ENCODE results near the gene IPO5. TPM values are rescaled to one million over a fixed set of nuclear protein-coding genes. Genes with fewer than 3 reads are reported as not detected.

Gene IPO5
- total RNA-seq, 1 donor from 2014 or later, result 88.6 TPM

DNA sequence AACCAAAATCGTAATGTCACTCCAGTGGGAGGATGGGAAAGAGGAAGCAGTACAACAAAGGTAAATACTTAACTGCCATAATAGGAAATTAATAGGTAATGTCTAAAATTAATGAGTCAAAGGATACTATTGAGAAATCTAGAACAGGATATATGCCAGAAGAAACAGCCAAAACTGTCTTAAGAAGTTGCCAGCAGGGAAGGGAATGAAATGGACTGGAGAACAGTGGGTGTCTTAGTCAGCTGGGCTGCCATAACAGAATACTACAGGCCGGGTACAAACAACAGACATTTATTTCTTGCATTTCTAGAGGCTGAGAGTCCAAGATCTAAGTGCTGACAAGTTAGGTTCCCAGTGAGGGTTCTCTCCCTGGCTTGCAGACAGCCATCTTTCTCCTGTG, 40.3 kb upstream of the IPO5 start:
- Histone ChIP-seq H3K9me3 (peaks cover 5% of the 10 kb centered on the region), H3K36me3 (no peaks in the 10 kb centered on the region), H3K4me1 (no peaks in the 10 kb centered on the region), H3K27ac (no peak overlapping the region), H3K27me3 (no peaks in the 10 kb centered on the region), H3K4me3 (no peak overlapping the region)
- ATAC-seq (no peak), DNase-seq (no peak)
- TF ChIP-seq, protein P1, sequence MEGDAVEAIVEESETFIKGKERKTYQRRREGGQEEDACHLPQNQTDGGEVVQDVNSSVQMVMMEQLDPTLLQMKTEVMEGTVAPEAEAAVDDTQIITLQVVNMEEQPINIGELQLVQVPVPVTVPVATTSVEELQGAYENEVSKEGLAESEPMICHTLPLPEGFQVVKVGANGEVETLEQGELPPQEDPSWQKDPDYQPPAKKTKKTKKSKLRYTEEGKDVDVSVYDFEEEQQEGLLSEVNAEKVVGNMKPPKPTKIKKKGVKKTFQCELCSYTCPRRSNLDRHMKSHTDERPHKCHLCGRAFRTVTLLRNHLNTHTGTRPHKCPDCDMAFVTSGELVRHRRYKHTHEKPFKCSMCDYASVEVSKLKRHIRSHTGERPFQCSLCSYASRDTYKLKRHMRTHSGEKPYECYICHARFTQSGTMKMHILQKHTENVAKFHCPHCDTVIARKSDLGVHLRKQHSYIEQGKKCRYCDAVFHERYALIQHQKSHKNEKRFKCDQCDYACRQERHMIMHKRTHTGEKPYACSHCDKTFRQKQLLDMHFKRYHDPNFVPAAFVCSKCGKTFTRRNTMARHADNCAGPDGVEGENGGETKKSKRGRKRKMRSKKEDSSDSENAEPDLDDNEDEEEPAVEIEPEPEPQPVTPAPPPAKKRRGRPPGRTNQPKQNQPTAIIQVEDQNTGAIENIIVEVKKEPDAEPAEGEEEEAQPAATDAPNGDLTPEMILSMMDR (IDR thresholded peaks at IDR 0.05), result no peak
- intact Hi-C loops (cut with DNase I), result no loop called here

DNA sequence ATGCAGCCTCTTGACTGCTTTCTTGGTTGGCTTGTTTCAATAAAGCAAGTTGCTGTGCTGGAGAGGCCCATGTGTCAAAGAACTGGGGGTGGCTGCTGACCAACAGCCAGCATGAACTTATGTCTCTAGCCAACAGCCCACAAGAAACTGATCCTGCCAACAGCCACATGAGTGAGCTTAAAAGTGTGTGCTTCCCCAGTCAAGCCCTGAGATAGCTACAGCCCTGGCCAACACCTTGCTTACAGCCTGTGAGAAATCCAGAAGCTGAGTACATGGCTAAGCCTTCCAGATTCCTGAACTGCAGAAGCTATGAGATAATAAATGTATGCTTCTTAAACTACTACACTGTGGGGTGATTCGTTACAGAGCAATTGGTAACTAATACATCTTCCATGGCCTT, 38.9 kb upstream of the IPO5 start:
- no peaks in the 10 kb centered on the region for H3K36me3 ChIP-seq
- no peak for DNase-seq
- intact Hi-C loops (cut with DNase I), result no loop called here

DNA sequence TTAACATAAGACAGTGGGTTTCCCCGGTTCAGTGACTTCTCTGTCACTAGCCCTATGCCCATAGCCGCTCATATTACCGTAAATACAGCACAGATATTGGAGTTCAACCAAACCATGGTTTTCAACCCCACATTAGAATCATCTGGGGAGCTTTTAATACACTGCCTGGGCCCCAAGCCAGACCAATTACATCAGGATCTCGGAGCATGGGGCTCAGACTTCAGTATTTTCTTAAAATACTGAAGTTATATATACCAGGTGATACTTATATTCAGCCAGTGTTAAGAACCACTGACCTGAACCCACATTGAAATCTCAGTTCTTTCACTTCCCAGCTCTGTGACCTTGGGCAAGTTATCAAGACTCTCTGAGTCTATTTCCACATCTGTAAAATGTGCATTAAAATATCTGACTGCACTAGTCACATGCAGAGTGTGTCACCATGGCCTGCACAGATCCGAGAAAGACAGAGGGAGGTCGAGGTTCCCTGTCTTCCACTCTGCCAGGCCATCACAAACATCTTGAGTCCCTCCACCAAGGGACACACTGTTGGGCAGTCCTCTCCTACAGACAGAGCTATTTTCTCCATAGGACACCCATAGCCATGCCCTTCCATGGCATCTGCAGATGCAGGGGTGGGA, 32.2 kb upstream of the IPO5 start:
- Histone ChIP-seq H3K9me3 (no peaks in the 10 kb centered on the region), H3K4me3 (no peak overlapping the region), H3K4me1 (no peaks in the 10 kb centered on the region), H3K27ac (no peak overlapping the region), H3K27me3 (no peaks in the 10 kb centered on the region), H3K36me3 (no peaks in the 10 kb centered on the region)
- no peak for ATAC-seq
- TF ChIP-seq, protein P1 (IDR thresholded peaks at IDR 0.05), result no peak
- no peak for DNase-seq
- intact Hi-C loops (cut with DNase I), result no loop called here

More for the DNA sequence above, 38.9 kb upstream of the IPO5 start:
- Histone ChIP-seq H3K9me3 (peaks cover 5% of the 10 kb centered on the region), H3K4me3 (no peak overlapping the region), H3K4me1 (no peaks in the 10 kb centered on the region), H3K27ac (no peak overlapping the region), H3K27me3 (no peaks in the 10 kb centered on the region)
- TF ChIP-seq, protein P1 (IDR thresholded peaks at IDR 0.05), result no peak
- ATAC-seq, result no peak

DNA sequence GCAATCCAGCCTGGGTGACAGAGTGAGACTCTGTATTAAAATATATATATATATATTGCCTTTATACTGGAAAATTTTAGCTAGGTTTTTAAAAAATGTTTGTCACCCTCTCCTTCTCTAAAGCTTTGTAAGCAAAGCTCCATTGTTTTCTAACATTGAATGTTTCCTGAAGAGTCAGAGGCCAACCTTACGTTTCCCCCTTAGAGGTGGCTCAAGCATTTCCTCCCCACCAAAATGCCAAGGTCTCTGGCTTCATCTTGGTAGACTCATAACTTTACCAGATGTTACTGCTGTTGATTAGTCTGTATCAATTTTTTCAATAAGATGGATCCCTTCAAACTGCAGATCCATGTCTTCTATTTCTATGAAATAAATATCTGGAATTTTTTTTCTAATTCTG, 25.2 kb upstream of the IPO5 start:
- TF ChIP-seq, protein P1 (IDR thresholded peaks at IDR 0.05), result no peak
- intact Hi-C loops (cut with DNase I), result no loop called here

DNA sequence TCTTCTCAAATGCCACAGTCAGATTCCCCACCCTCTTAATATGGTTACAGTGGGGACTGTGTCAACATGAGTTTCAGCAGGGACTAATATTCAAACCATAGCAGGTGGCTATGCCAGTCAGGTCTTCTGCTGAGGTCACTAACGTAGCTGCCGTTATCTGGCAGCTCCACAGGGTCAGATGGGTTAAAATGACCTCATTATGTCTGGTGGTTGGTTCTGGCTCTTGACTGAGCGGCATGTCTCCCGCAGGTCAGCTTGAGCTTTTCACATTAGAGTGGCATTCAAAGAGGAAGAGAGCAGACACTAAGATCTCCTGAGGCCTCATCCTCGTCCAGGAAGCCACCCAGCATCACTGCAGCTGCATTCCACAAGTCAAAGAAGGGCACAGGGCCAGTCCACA, 21.4 kb upstream of the IPO5 start:
- no peaks in the 10 kb centered on the region for H3K9me3 ChIP-seq
- H3K4me1 ChIP-seq, result no peaks in the 10 kb centered on the region
- DNase-seq (no peak), ATAC-seq (no peak)
- TF ChIP-seq, protein P1 (IDR thresholded peaks at IDR 0.05), result no peak
- H3K36me3 ChIP-seq, result no peaks in the 10 kb centered on the region
- no peak overlapping the region for H3K4me3 ChIP-seq
- intact Hi-C loops (cut with DNase I), result no loop called here
- no peaks in the 10 kb centered on the region for H3K27me3 ChIP-seq
- no peak overlapping the region for H3K27ac ChIP-seq

More for the DNA sequence above, 25.2 kb upstream of the IPO5 start:
- Histone ChIP-seq H3K9me3 (no peaks in the 10 kb centered on the region), H3K36me3 (no peaks in the 10 kb centered on the region), H3K4me3 (no peak overlapping the region), H3K27me3 (no peaks in the 10 kb centered on the region), H3K4me1 (no peaks in the 10 kb centered on the region), H3K27ac (no peak overlapping the region)
- no peak for ATAC-seq
- DNase-seq, result no peak

DNA sequence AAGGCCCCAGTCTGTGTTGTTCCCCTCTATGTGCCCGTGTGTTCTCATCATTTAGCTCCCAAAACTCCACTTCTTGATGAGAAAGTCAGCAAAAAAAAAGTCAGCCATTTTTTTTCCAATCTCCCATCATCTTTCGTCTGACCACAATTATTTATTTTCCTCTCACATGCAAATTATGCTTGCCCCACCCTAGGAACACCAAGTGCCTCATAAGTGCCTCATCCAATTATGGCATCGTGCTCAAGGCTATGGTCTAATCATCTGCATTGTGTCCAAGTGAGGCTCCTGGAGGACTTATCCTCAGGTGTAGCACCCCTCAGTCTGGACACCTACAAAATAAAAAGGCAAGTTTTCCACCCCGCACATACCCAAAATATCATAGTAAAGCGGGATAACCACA, 20.8 kb upstream of the IPO5 start:
- Histone ChIP-seq H3K36me3 (no peaks in the 10 kb centered on the region), H3K27me3 (no peaks in the 10 kb centered on the region), H3K9me3 (no peaks in the 10 kb centered on the region), H3K4me1 (no peaks in the 10 kb centered on the region), H3K4me3 (no peak overlapping the region), H3K27ac (no peak overlapping the region)
- intact Hi-C loops (cut with DNase I), result no loop called here
- TF ChIP-seq, protein P1 (IDR thresholded peaks at IDR 0.05), result no peak
- ATAC-seq, result no peak
- no peak for DNase-seq

Measured in upper lobe of right lung (tissue), 1 donor.